ENCODE results near the gene TTLL6.
A peak's percentile ranks its signal among the peaks of the same experiment; 100 is the strongest.

Gene TTLL6

GRCh38 chr17:48854774-48855476 is 37.9 kb upstream of the TTLL6 start:
- Histone ChIP-seq H2AFZ (no peak overlapping the region), H3K9me3 (ENCODE audit: control insufficient read depth, low read length) (no peaks in the 10 kb centered on the region), H3K36me3 (ENCODE audit: control insufficient read depth, insufficient read depth, low read length) (no peaks in the 10 kb centered on the region), H3K9ac (no peak overlapping the region), H3K27me3 (ENCODE audit: control insufficient read depth, insufficient read depth, low read length) (no peaks in the 10 kb centered on the region), H3K4me1 (no peaks in the 10 kb centered on the region), H3K27ac (no peak overlapping the region), H3K79me2 (no peaks in the 10 kb centered on the region), H3K4me2 (ENCODE audit: low read length) (no peak overlapping the region), H3K4me3 (ENCODE audit: low read depth, low read length) (no peak overlapping the region)
- no peak for TF ChIP-seq CTCF (IDR thresholded peaks at IDR 0.05)

- H3K27ac ChIP-seq: no peak overlapping the region
- H3K79me2 ChIP-seq: no peaks in the 10 kb centered on the region
- H3K9ac ChIP-seq: no peak overlapping the region
- no peaks in the 10 kb centered on the region for H3K36me3 ChIP-seq (ENCODE audit: control insufficient read depth, insufficient read depth, low read length)
- no peak overlapping the region for H3K4me2 ChIP-seq (ENCODE audit: low read length)
- H3K9me3 ChIP-seq (ENCODE audit: control insufficient read depth, low read length): no peaks in the 10 kb centered on the region
- no peaks in the 10 kb centered on the region for H3K4me1 ChIP-seq
- no peaks in the 10 kb centered on the region for H3K27me3 ChIP-seq (ENCODE audit: control insufficient read depth, insufficient read depth, low read length)
- no peak overlapping the region for H2AFZ ChIP-seq
- no peak for TF ChIP-seq CTCF (IDR thresholded peaks at IDR 0.05)
- no peak overlapping the region for H3K4me3 ChIP-seq (ENCODE audit: low read depth, low read length)
These were observed 33.8 kb upstream of the TTLL6 start for GRCh38 chr17:48850792-48851323.

GRCh38 chr17:48843187-48843900 is 26.3 kb upstream of the TTLL6 start:
- no peak for TF ChIP-seq CTCF (IDR thresholded peaks at IDR 0.05)
- H3K27ac ChIP-seq: peak overlapping the region; percentile 0
- no peak overlapping the region for H3K4me3 ChIP-seq (ENCODE audit: low read depth, low read length)
- no peaks in the 10 kb centered on the region for H3K4me1 ChIP-seq
- H3K9me3 ChIP-seq (ENCODE audit: control insufficient read depth, low read length): no peaks in the 10 kb centered on the region
- H3K4me2 ChIP-seq (ENCODE audit: low read length): no peak overlapping the region
- H3K9ac ChIP-seq: no peak overlapping the region
- no peaks in the 10 kb centered on the region for H3K36me3 ChIP-seq (ENCODE audit: control insufficient read depth, insufficient read depth, low read length)
- H2AFZ ChIP-seq: no peak overlapping the region
- H3K79me2 ChIP-seq: peaks cover 2% of the 10 kb centered on the region
- no peaks in the 10 kb centered on the region for H3K27me3 ChIP-seq (ENCODE audit: control insufficient read depth, insufficient read depth, low read length)

- no peak for TF ChIP-seq CTCF (IDR thresholded peaks at IDR 0.05)
- no peaks in the 10 kb centered on the region for H3K36me3 ChIP-seq (ENCODE audit: control insufficient read depth, insufficient read depth, low read length)
These were observed 25.7 kb upstream of the TTLL6 start for GRCh38 chr17:48842746-48843145.

More at GRCh38 chr17:48842746-48843145, 25.7 kb upstream of the TTLL6 start:
- no peaks in the 10 kb centered on the region for H3K4me1 ChIP-seq
- no peaks in the 10 kb centered on the region for H3K9me3 ChIP-seq (ENCODE audit: control insufficient read depth, low read length)
- no peak overlapping the region for H2AFZ ChIP-seq
- no peaks in the 10 kb centered on the region for H3K27me3 ChIP-seq (ENCODE audit: control insufficient read depth, insufficient read depth, low read length)
- peak overlapping the region; percentile 55 for H3K27ac ChIP-seq
- H3K4me2 ChIP-seq (ENCODE audit: low read length): no peak overlapping the region
- H3K79me2 ChIP-seq: peaks cover 2% of the 10 kb centered on the region
- H3K4me3 ChIP-seq (ENCODE audit: low read depth, low read length): no peak overlapping the region
- no peak overlapping the region for H3K9ac ChIP-seq
